ENCODE results near the gene CFAP69. TPM values are rescaled to one million over a fixed set of nuclear protein-coding genes. Genes with fewer than 3 reads are reported as not detected.

CFAP69 gene
- 3.2 and 4.3 TPM in 2 replicates for total RNA-seq (2014; rRNA removed; shearing (Covaris generic))
- 0.57 and 2.2 TPM in 2 replicates for polyA plus RNA-seq (2014; cell fraction: nucleus; rRNA removed)

- DNase-seq (ENCODE audit: extremely low read depth, low read depth), result peak; percentile 75
Observed at GRCh38 chr7:90244909-90245851, at the start of gene CFAP69. TSS of gene CFAP69 (plus strand) at chr7:90245174. CDS start at chr7:90245425, 251 bp downstream.

- no peak for DNase-seq (ENCODE audit: extremely low read depth, low read depth)
Observed at GRCh38 chr7:90201500-90202195, 43.3 kb upstream of the CFAP69 start.

GRCh38 chr7:90207956-90208355 lies 37.0 kb upstream of the CFAP69 start:
- DNase-seq (ENCODE audit: extremely low read depth, low read depth), result no peak

DNA sequence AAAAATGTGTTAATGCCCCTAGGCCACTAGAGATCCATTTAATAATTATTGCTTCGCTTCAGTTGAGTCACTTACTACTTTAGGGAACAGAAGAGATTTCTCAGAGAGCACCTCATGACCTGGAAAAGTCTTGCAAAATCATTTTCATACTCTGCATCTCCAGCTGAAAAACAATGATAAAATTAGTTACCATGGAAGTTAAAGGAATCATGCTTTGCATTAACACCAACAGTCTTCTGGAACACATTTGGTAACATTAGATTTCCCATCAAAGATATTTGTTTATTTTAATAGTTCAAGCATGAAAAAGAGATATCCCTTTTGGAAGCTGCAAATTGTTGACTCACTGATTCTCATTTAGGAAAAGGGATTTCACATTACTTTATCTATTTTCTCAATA lies 35.2 kb upstream of the CFAP69 start:
- no peak for DNase-seq (ENCODE audit: extremely low read depth, low read depth)

DNA sequence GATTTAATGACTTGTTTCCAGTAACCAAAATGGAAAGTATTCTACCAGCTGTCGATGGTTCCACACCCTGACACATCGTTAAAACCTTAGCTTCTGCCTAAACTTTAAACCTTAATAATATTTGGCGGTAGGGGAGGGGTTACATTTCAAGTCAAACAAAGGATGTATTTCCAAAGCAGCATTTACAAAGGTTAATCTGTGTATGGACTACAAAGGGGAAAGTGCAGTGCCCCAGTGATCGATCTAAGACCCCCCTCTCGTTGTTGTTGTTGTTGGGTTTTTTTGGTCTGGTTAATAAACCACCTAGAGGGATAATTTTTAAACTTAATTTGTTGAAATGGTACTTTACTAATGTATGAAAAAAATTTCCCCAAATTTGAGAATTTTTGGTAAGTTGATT lies 34.5 kb upstream of the CFAP69 start:
- DNase-seq (ENCODE audit: extremely low read depth, low read depth), result no peak

GRCh38 chr7:90210981-90211380 lies 34.0 kb upstream of the CFAP69 start:
- no peak for DNase-seq (ENCODE audit: extremely low read depth, low read depth)

- peak; percentile 62 for DNase-seq (ENCODE audit: extremely low read depth, low read depth)
Observed at GRCh38 chr7:90211391-90212148, 33.4 kb upstream of the CFAP69 start, which contains the start of gene STEAP2. TSS of gene STEAP2 (plus strand) at chr7:90211740. CDS start at chr7:90225083, 13,343 bp downstream.

DNA sequence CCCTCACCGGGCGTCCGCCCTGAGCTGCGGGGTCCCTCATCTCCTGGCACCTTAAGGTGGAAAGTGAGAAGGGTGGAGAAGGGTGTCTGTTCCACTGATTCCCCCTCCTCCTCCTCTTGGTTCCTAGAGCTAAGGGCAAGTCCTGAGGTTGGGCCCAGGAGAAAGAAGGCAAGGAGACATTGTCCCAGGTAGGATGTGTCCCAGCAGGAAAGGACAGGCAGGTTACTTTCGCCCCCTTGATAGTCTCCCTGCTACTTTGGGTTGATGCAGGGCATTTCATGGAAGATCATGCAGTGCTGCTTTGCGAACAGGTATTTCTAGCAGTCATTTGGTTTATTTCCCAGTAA lies 32.9 kb upstream of the CFAP69 start:
- no peak for DNase-seq (ENCODE audit: extremely low read depth, low read depth)

- no peak for DNase-seq (ENCODE audit: extremely low read depth, low read depth)
Observed at GRCh38 chr7:90213521-90213920, 31.5 kb upstream of the CFAP69 start.

GRCh38 chr7:90216080-90216674 lies 28.8 kb upstream of the CFAP69 start:
- no peak for DNase-seq (ENCODE audit: extremely low read depth, low read depth)

DNA sequence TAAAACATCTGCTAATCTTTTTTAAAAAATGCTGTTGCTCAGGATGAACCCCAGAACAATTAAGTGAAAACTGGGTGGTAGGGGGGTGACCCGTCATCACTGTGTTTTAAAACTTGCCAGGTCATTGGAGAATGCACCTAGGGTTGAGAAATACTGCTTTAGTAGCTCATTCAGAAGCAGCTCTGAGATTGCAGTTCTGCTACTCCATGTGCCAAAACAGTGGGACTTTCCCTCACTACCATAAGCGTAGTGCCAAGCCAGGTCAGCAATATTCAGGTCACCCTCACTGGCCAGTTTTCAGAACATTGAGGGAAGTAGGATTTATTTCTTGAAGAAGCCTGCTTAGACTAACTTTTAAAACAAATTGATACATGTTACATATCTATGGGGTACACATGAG lies 28.2 kb upstream of the CFAP69 start:
- no peak for DNase-seq (ENCODE audit: extremely low read depth, low read depth)

GRCh38 chr7:90222390-90222789 lies 22.6 kb upstream of the CFAP69 start:
- no peak for DNase-seq (ENCODE audit: extremely low read depth, low read depth)

- no peak for DNase-seq (ENCODE audit: extremely low read depth, low read depth)
Observed at GRCh38 chr7:90222811-90223725, 21.9 kb upstream of the CFAP69 start.

- no peak for DNase-seq (ENCODE audit: extremely low read depth, low read depth)
Observed at GRCh38 chr7:90224195-90224594, 20.8 kb upstream of the CFAP69 start.

GRCh38 chr7:90225181-90225580 lies 19.8 kb upstream of the CFAP69 start:
- no peak for DNase-seq (ENCODE audit: extremely low read depth, low read depth)

GRCh38 chr7:90225601-90226000 lies 19.4 kb upstream of the CFAP69 start:
- DNase-seq (ENCODE audit: extremely low read depth, low read depth), result no peak

DNA sequence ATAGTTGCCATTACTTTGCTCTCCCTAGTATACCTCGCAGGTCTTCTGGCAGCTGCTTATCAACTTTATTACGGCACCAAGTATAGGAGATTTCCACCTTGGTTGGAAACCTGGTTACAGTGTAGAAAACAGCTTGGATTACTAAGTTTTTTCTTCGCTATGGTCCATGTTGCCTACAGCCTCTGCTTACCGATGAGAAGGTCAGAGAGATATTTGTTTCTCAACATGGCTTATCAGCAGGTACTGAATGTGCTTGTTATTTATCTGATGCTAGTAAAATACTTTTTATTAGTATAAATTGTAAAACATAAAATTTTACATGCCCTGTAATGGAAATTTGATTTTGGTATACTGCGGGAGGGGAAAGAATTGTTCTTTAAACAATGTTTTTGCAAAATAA lies 17.7 kb upstream of the CFAP69 start:
- DNase-seq (ENCODE audit: extremely low read depth, low read depth), result no peak

DNA sequence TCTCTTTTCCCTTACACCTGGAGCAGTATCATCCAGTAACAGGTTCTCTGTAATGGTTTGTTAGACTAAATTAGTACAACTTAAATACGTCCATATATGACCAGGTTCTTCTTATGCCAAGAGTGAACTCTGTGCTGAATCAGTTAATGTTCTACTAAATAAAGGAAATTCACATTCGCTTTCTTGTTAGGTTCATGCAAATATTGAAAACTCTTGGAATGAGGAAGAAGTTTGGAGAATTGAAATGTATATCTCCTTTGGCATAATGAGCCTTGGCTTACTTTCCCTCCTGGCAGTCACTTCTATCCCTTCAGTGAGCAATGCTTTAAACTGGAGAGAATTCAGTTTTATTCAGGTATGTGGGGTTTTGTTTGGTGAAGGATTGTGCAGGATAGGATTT lies 15.3 kb upstream of the CFAP69 start:
- no peak for DNase-seq (ENCODE audit: extremely low read depth, low read depth)

DNA sequence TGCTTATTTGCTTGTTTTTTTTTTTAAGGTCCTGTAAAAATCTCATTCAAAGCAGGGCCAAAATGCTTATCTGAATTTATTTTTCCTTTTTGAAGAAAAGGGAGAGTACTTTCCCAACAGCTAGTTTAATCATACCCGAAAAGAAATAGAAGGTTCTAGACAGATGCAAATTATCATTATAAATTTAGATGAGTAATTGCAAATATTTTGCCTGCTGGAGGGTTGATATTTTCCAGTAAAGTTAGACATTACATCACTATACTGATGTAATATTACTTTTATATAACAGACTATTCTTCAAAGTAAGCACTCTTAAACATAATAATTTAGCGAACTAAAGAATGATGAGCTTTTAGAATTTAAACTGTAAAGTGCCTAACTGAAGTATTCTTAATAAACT lies 14.1 kb upstream of the CFAP69 start:
- DNase-seq (ENCODE audit: extremely low read depth, low read depth), result no peak

- no peak for DNase-seq (ENCODE audit: extremely low read depth, low read depth)
Observed at GRCh38 chr7:90231304-90231703, 13.7 kb upstream of the CFAP69 start.
